GM18867 (cell line): ENCODE results near the gene FAM20A.
A peak's percentile ranks its signal among the peaks of the same experiment; 100 is the strongest.

Experiments used
- ATAC-seq: cut with Tn5 transposase; IDR thresholded peaks from one replicate; pipeline ENCODE4 v1.9.1; 2021; ENCODE audit warnings: mild to moderate bottlenecking, moderate library complexity; ENCODE audit not compliant: unreplicated experiment

Gene FAM20A

GRCh38 chr17:68600931-68601564, at the start of gene FAM20A:
TSS of gene FAM20A (minus strand) at chr17:68601367. CDS start at chr17:68600666, 701 bp downstream.
- ATAC-seq, result no peak

DNA sequence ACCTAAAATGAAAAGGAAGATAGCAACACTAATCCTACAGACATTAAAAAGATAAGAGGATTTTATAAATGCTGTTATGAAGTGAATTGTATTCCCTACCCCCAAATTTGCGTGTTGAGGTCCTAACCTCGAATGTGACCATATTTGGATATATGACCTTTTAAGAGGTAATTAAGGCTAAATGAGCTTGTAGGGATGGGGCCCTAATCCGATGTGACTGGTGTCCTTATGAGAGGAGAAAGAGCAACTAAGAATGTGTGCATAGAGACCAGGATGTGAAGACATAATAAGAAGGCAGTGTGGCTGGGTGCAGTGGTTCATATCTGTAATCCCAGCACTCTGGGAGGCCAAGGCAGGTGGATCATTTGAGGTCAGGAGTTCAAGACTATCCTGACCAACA, 48.2 kb upstream of the FAM20A start:
- ATAC-seq, result no peak

DNA sequence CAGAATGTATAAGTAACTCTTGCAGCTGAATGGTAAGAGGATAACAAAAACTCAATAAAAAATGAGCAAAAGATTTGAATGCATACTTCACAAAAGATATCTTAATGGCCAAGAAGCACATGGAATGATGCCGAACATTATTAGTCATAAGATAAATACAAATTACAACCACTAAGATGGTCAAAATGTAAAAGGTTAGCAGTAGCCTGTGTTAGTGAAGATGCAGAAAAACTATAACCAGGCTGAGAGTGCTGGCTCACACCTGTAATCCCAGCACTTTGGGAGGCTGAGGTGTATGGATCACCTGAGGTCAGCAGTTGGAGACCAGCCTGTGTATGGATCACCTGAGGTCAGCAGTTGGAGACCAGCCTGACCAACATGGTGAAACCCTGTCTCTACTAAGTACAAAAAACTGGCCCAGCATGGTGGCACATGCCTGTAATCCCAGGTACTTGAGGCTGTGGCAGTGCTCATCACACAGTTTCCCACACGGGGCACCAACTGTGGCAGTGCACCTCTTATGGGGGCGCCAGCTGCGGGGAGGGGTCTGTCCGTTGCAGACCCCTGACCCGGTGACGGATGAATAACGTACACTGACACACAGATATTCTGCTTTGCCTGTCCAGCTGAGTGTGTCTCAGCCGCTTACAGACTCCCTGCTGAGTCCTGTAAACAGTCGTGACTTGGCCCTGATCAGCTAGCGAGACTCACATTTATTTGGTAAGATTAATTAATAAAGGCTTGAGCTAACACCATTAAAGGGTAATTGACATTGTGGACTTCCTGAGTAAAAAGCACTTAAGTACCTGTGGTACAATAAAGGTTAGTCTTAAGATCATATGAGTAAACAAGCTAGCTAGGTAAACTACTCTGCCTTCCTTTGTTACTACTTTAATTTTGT, 45.7 kb upstream of the FAM20A start:
- ATAC-seq, result no peak

- no peak for ATAC-seq
These were observed 40.9 kb upstream of the FAM20A start for GRCh38 chr17:68642118-68642412.

GRCh38 chr17:68641276-68642117, 40.3 kb upstream of the FAM20A start:
- ATAC-seq, result no peak

DNA sequence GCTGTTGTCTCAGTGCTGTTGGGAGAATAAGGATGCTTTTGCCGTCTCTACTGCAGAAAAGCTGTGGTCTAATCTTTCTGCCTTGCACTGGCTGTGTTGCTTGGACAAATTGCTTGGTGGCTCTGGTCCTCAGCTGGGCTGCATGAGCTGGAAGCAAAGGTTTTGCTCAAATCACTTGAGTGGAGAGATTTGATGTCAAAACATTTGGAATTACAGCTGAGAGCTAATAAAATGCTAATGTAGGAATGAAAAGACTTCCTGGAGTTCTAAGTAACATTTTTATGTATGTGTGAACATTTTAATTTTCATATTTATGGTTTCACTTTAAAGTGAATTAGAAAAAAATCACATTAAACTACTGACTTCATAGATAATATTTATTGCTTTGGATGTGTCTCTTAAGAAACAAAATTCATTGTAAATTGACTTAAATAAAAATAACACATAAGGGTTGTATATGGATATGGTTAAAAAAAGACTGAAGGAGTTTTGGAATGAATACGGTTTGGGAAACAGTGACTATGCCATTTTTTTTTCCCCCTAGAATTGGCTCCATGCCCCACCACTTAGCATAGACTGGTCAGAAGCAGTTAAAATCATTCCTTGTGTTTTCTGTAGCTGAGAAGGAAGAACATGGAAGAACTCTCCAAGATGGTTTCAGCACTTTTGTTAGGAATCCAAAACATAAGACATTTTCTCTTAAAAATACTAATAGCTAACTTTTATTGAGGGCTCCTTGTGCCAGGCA, 39.2 kb upstream of the FAM20A start:
- no peak for ATAC-seq

DNA sequence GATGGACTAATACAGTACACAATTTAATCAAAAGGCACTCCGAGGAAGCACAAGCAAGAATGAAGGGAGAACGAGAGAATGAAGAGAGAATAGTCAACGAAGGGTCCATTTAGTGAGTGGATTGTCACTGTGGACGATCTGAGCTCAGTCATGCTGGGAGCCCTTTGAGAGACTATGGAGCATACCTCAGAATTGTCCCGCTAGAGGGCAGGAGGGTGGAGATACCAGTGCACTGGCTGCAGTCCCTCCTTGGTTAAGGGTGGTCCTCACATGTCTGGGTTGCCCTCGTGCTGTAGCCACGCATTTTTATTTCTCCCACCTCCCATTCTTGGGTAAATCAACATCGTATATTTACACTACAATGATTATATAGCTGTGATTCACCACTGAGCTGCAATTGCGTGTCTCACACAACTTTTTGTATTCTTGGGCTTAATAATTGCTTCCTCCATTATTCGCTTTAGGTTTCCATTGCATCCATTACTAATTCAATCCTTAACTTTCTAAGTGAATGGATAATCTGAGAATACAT, 33.2 kb upstream of the FAM20A start:
- no peak for ATAC-seq

DNA sequence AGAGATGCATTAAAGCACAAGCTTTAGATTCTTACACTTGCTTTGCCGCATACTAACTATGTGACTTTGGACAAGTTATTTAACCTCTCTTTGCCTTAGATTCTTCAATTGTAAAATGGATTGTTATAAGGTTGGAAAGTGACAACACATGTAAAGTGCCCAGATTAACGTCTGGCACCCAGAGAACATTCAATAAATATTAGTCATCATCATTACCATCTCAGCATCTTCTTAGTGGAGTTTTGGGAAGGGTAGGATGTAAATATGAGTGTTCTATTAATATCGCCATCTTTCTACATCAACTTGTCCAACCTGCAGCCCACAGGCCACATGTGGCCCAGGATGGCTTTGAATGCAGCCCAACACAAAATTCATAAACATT, 27.4 kb upstream of the FAM20A start:
- ATAC-seq, result no peak

DNA sequence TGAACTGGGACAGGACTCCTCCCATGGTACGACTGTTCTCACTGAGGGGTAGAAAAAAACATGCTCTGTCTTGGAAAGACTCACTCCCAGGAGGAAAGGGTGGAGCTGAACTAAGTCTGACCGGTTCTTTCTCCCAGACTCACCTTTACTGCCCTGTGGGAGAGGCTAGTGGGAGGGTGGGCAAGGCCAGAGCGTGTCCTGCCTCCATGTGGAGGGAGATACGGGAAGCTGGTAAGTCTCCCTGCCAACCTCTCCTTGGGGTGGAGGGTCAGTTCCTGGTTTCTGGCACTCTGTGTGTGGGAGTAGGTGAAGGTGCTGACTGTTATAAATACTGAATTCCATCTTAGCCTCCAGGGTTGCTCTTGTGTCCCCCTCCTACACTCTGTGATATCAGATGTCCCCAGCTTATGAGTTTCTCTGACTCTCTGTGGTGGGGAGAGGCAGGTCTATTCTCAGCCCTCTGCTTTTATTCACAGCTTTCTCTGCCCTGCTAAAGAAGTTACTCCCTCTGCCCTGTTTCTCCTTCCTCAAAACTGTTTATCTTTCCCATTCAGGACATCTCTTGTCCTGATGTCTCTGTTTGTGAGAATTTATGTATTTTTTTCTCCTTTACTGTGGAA, 26.9 kb upstream of the FAM20A start:
- no peak for ATAC-seq

DNA sequence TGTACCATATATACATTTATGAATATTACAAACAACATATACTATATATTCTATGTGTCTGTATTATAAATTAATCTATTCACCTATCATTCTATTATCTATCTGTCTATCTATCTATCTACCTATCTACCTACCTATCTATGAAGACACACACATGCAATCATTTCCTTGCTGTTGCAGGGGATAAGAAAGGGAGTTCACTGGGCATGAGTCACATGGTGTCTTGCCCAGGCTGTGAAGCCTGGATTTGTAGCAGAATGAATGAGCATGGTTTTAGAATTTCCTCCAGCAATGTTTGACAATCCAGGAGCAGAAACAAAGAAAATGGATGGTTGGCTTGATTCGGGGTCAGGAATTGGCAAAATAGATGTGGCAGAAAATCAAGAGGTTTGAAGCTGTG, 23.2 kb upstream of the FAM20A start:
- no peak for ATAC-seq

DNA sequence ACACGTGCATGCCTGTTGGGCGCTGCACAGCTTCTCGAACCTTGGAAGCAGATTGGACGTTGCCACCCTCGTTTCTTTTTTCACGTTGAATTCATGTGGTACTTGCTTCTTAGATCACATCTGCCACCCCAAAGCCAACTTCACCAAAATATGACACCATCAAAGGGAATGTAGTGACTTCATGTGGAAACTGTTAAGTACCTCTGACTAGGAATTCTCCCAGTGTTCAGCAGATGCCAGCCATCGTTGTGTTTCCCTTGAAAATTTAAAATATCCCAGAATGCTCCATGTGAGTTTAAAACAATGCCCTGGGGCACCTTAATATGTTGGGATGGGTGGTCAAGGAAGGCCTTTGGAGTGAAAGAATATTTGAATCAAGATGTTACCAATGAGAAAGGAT, 22.6 kb upstream of the FAM20A start:
- no peak for ATAC-seq

DNA sequence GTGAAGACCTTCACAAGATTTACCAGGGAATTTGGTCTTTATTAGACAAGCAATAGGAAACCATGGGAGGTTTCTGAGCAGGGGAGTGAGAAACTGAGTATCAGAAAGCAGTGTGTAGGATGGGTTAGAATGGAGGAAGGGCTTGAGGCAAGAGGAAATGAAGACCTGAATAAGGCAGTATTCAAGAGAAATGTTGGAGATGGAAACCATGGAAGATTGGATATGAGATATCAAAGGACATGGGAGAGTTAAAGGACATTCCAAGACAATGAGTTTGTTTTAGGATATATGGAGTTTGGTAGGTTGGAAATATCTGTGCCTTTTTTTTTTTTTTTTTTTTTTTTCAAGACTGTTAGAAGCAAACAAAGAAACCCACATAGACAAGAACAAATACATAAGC, 21.3 kb upstream of the FAM20A start:
- no peak for ATAC-seq

GRCh38 chr17:68621065-68621464, 19.9 kb upstream of the FAM20A start:
- ATAC-seq, result no peak

DNA sequence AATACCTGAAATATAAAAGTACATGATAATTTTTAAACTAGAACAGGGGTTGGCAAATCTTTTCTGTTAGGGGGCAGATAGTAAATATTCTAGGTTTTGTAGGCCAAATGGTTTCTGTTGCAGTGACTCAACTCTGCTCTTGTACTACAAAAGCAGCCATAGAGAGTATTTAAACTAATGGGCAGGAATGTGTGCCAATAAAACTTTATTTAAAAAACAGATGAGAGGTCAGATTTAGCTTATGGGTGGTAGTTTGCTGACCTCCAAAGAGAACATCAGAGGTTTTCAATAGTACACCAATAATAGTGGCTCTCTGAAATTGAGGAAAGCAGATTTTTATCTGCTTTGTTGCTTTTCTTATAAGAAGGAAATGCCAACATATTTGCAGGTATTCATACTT, 15.2 kb upstream of the FAM20A start:
- ATAC-seq, result no peak

DNA sequence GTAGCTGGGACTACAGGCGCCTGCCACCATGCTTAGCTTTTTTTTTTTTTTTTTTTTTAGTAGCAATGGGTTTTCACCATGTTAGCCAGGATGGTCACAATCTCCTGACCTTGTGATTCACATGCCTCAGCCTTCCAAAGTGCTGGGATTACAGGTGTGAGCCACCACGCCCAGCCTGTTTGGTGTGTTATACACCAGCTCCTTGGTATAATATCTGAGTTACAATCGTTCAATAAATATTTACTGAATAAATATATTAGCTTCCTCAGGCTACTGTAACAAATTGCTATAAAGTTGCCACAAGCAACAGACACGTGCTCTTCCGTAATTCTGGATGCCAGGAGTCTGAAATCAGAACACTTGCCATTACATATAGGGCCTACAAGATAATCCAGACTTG, 13.6 kb upstream of the FAM20A start:
- no peak for ATAC-seq

GRCh38 chr17:68613739-68614298, 12.7 kb upstream of the FAM20A start:
- peak; percentile 49 for ATAC-seq

GRCh38 chr17:68612923-68613292, 11.7 kb upstream of the FAM20A start:
- ATAC-seq, result no peak

DNA sequence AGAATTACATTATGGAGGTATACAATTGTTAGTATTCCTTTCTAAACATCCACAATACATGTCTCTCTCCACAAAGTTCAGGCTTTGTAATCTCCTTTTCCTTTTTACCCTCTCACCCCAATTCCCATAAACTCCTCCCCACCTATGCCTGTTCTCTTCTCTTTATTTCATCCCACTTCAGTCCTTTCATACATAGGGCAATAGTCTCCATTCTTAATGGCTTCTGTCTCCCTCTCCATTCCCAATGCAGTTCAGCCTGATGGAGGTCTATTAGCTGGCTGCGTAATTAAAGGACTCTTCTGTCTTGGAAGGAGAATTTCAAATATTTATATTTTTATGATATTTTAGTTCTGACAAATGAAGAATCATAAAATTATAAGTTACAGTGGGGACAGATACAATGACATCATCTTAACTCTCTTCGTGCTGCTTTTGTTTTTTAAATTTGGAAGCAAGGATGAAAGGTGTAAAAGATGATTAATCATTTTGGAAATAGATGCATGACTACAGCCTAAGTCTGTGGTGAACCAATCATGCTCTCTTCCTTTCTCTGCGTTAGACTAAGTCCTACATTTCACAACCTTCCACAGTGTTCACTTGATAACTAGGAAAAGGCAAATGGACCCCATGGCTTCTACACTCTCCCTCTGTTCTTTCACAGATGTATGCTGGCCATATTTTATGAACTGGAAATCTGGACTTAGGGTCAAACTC, 11.2 kb upstream of the FAM20A start:
- ATAC-seq, result no peak
